Mesenteric fat pad (tissue), 1 donor: Measurements from ENCODE around the gene CCL21. TPM values are rescaled to one million over a fixed set of nuclear protein-coding genes. Genes with fewer than 3 reads are reported as not detected.

Experiments used
- DNase-seq: peaks from one replicate; pipeline ENCODE4 v3.0.0-alpha.2; 2020; ENCODE audit warnings: low spot score
- total RNA-seq: library from RNA; stranded (reverse); fragmentation: NEBNext Ultra II Directional; extraction: Animal tissue kit (Norgen Biotek cat#: 25700); gene quantifications from one replicate; pipeline ENCODE4 v1.2.1, GENCODE V29; 2021
- donor health status: DM: yes; HTN: yes; CAD: no.

CCL21 gene
- total RNA-seq, 1 donor from 2014 or later: 18.0 TPM

DNA sequence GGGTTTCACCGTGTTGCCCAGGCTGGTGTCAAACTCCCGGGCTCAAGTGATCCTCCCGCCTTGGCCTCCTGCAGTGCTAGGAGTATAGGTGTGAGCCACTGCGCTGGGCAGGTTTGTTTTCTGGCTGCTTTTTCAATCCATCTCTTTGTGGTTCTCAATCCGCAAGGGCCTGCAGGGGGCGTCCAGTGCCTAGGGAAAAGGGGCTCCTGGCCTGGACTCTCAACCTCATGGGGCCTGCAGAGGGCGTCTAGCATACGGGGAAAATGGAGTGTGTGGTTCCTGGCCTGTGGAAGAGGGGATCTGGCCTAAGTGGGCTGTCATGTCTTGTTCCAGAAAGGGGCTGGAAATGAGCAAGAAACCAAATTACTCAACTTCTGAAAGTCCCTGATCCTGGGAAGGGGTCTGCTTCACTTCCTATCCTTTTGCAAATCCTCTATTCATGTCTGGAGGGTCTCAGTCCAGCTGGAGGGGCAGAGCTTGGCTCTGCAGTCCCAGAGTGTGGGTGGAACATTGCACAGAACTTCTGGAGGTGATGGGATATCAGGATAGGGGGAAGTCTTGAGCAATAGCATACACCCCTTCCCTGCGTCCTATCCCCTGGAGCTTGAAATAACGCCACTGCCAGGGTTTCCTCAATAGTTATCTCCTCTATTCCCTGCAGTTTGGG is 34.8 kb downstream of the CCL21 start:
- no peak for DNase-seq

DNA sequence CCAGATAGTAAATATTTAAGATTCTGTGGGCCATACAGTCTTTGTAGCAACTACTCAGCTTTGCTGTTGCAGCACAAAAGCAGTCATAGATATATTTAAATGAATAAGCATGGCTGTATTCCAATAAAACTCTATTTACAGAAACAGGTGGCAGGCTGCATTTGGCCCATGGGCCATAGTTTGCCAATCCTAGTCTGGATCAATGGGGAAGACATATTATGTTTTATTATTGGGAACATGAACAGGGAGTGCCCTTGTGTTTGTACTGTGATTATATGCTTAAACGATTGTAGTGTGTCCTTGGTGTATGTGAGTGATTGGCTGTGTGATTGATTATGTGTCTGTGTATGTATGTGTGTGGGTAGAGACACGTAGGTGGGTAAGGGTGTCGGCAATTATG is 35.5 kb downstream of the CCL21 start:
- DNase-seq: no peak

DNA sequence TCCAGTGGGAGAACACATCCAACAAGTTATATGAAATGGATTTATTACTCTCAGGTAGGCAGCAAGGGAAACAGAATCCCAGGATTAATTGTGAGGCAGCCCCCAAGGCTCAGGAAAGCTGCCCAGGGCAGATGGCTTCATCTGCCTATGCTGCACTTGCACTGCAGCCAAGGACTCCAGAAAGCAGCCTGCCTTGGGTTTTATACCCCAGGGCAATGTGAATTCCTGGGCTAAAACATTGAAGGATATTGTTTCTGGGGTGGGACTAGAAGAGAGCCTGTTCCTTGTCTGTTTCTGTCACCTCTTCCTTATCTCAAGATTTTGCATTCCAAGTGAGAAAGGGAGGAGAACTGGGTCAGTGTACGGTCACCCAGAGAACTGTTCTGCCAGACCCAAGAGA is 38.6 kb downstream of the CCL21 start:
- DNase-seq: no peak

DNA sequence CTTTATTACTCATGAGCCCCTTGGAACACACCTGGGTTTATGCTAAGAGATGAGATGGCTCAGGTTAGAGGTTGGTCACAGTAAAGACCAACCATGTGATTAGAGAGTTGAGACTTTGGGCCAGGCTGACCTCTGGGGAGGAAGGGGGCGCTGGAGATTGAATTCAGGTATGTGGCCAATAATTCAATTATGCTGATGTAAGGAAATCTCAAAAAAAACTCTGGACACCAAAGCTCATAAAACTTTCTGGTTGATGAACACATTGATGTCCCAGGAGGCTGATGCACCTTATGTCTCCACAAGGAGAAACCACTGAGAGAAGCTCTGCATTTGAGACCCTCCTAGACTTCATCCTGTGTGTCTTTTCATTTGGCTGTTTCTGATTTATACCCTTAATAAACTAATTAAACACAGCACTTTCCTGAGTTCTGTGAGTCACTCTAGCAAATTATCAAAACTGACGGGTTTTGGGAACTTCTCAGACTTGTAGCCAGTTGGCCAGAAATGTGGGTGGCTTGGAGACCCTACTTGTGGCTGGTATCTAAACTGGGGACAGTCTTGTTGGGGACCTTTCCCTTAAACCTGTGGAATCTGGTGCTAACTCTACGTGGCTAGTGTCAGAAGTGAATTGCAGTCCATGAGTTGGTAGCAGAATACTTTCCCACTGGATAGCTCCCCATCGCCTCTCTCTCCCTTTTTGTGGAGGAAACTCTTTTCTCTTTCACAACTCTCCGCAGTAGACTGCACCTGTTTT is 40.0 kb downstream of the CCL21 start:
- no peak for DNase-seq

DNA sequence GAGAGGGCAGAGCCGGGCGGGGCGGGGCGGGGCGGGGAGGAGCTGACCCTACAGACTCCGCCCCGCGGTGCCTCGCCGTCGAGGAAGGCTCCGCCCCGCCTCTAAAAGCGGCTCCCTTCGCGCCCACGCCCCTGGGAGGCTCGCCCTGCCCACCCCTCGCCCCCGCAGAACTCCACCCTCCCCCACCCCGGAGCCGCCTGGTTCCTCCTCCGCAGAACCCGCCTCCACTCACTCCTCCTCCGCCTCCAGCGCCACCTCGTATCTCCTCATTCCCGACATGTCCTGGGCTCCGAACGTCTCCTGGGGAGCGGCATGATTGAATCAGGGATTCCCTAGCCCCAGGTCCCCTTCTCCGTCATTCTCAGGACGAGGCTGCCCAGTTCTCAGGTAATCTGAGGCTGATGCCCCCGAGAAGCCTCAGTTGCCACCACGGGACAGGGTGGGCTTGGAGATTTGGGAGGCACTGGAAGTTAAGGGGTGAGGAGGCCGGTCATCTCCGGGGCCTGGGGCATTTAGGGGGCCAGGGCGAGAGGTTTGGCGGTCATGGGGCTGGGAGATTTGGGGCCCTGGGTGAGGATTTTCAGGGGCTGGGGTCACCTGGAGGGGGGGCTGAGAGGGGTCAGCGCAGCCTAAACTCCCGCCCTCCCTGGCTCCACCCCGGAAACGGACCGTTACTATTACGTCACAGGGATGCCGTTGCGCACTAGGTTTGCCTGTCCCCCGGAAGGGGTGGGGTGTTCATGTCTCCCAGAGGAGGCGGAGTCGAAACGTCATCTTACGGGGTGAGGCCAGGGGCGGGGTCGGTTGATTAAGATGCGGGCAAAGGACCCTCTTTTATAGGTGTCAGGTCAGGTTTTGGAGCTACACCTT is 44.3 kb downstream of the CCL21 start:
- peak; percentile 97 for DNase-seq

GRCh38 chr9:34665067-34665380 is 44.9 kb downstream of the CCL21 start:
- no peak for DNase-seq

DNA sequence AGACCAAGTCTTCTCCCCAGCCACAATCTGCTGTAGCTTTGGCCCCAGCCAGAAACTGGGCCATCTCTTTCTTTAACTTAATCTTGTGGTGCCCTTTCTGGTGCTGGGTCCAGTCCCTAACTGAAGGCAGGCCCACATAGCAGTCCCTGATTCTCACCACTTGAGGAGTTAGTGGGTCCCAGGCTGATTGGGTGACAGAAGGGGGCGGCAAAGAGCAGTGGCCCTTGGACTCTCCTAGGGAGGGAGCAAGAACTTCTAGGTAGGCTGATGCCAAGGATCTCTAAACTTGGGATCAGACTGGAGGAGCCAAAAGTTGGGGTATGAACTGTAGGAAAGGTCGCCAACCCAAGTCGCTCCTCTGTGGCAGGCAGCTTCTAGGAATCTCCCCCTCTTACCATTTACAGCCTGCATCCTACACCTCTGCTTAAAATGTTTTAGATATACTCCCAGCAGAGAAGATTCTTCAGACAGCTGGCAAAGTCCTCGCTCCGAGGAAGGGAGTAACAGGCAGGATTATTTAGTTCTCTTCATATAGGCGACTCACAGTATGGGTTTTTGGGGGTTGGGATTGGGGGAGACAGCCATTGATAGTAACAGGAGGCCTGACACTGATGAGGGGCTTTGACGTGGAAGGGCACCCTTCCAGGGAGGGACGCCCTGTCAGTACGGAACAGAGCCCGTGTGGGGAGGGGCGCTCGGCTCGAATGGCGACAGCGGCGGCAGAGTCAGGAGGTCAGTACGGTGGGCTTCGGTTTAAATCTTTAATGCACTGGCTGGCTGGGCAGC is 45.5 kb downstream of the CCL21 start:
- no peak for DNase-seq

GRCh38 chr9:34663303-34663605 is 46.7 kb downstream of the CCL21 start:
- DNase-seq: no peak

DNA sequence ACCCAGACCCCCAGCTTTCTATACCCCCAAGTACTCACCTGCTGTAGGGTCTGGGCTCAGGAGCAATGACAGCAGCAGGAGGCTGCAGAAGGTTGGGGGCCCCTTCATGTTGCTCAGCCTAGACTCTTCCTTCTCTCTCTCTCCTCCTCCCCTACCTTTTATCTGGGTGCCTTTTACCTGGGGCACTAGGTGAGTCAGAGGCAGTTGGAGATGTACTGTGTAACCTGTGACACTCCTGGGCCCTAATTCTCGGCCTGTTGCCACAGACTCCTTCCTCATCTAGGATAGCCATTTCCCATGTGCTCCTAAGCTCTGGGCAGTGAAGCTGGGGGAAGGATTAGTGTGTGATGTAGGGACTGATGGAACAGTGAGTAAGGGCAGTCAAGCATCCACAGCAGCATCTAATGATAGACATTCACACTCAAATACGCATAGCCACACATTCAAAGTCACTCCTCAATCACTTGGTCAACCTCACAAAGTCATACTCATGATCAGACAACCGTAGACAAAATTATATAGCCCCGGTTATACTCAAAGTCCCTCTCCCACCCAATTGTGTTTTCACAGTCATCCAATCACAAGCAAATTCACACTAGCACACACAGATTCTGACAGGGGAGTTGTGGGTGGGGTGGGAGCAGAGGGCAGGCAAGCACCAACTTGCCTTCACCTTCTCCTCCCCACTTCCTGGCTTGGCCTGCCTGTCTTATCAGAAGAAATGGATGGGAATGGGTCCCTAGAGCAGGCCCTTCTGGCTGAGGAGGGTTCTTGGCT is 47.2 kb downstream of the CCL21 start, which contains the start of gene CCL27:
CCL27 (minus strand) TSS at position 132 of the 777 bp plus-strand sequence; CDS start at position 108, 24 bp downstream.
- DNase-seq: no peak

DNA sequence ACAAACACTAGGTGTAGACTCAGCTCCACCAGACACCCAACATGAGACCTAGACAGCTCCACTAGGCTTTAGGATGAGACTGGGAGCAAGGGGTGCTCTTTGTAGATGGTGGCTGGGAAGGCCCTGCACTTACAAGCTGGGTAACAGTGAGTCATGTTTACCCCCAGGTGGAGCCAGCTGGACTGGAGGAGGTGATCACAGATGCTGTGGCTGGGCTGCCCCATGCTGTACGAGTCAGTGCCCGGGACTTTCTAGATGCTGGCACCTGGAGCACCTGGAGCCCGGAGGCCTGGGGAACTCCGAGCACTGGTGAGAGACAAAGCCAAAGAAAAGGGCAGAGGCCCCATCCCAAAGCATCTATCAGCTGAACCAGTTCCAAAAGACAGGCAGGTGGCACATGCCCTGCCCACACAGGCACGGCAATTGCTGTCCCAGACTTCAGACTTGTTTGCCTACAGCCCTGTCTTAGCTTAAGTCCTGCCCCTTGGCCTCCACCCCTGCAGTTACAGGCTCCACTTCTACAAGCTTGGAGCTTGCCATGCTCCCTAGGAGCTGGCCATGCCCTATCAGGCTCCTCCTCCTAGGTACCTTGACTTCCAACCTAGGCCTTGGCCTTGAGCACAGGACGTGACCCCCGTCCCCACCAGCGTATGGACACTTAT is 50.2 kb downstream of the CCL21 start:
- no peak for DNase-seq

Other genes starting within 250 kb of the CCL21 start
- gene ENHO, start 187.1 kb downstream of the CCL21 start, total RNA-seq: not detected
- gene CNTFR, start 120.4 kb downstream of the CCL21 start, total RNA-seq: 116 TPM
- gene RPP25L, start 98.0 kb downstream of the CCL21 start, total RNA-seq: 14.8 TPM
- 61.5 TPM for gene DCTN3, start 89.6 kb downstream of the CCL21 start, total RNA-seq
- not detected for gene ARID3C, start 81.1 kb downstream of the CCL21 start, total RNA-seq
- gene SIGMAR1, start 72.3 kb downstream of the CCL21 start, total RNA-seq: 48.3 TPM
- gene GALT, start 63.5 kb downstream of the CCL21 start, total RNA-seq: 21.3 TPM
- gene IL11RA, start 58.0 kb downstream of the CCL21 start, total RNA-seq: 15.6 TPM
- not detected for gene CCL27, start 47.5 kb downstream of the CCL21 start, total RNA-seq
- not detected for gene CCL19, start 18.9 kb downstream of the CCL21 start, total RNA-seq
- gene PHF24, start 248.1 kb upstream of the CCL21 start, total RNA-seq: 0.39 TPM